SK-N-SH treated with all-trans-retinoic acid at 6 μM for 48 hours (cell line): ENCODE measurements around the gene MUC5B.

Source experiments
- ARNTL ChIP-seq: fragments of 450-650 bp; formaldehyde crosslinking; IDR thresholded peaks from 2 replicates; pipeline ENCODE4 v1.5.0; 2020; ENCODE audit warnings: low read depth, mild to moderate bottlenecking, moderate library complexity, borderline replicate concordance
- POU6F1 ChIP-seq: fragments of 250-450 bp; sonication (Bioruptor Pico); IDR thresholded peaks from 2 replicates; pipeline ENCODE4 v1.8.0; 2021; ENCODE audit warnings: low read depth, mild to moderate bottlenecking, moderate library complexity, borderline replicate concordance
- TCF4 ChIP-seq: fragments of 250-450 bp; sonication (Bioruptor Pico); IDR thresholded peaks from 2 replicates; pipeline ENCODE4 v1.8.0; 2021; ENCODE audit warnings: mild to moderate bottlenecking, moderate library complexity, borderline replicate concordance
- ZNF70 ChIP-seq: fragments of 450-650 bp; formaldehyde crosslinking; IDR thresholded peaks from 2 replicates; pipeline ENCODE4 v1.5.0; 2020; ENCODE audit warnings: mild to moderate bottlenecking, moderate library complexity

GRCh38 chr11:1231396-1232020 lies 8.6 kb downstream of the MUC5B start:
- TF ChIP-seq TCF4 (no peak), POU6F1 (no peak), ZNF70 (CRISPR knock-in tag) (no peak), ARNTL (CRISPR knock-in tag) (no peak)
